Stimulated activated CD8-positive, alpha-beta memory T cell treated with anti-CD3 and anti-CD28 coated beads, Interleukin-7, amount 100 ng/mL, for 4 hours (primary cell): ENCODE measurements around the gene CANT1.
"Not testable (repeated sequence)": the region's sequence is repeated elsewhere in the genome, so short reads cannot be mapped to it uniquely, and the experiment has no call there.

Experiments used
- DNase-seq, 2 donors: peaks; one replicate each; pipeline ENCODE4 v3.0.0-alpha.2; 2020; ENCODE audit warnings: low read depth in 2 of 2

CANT1 gene

GRCh38 chr17:79043191-79043930 lies 33.8 kb upstream of the CANT1 start:
- DNase-seq: no peak

GRCh38 chr17:79042421-79043190 lies 33.0 kb upstream of the CANT1 start:
- peak; percentile 41 to 42 for DNase-seq

GRCh38 chr17:79041723-79042420 lies 32.3 kb upstream of the CANT1 start:
- DNase-seq: no peak

GRCh38 chr17:79041041-79041570 lies 31.5 kb upstream of the CANT1 start:
- DNase-seq: no peak

- no peak for DNase-seq
These were observed 30.3 kb upstream of the CANT1 start for GRCh38 chr17:79039886-79040285.

GRCh38 chr17:79039171-79039570 lies 29.6 kb upstream of the CANT1 start:
- no peak for DNase-seq

- no peak for DNase-seq
These were observed 29.1 kb upstream of the CANT1 start for GRCh38 chr17:79038545-79039135.

GRCh38 chr17:79036596-79036995 lies 27.0 kb upstream of the CANT1 start:
- DNase-seq: no peak

- DNase-seq: no peak
These were observed 26.6 kb upstream of the CANT1 start for GRCh38 chr17:79036181-79036580.

- DNase-seq: no peak
These were observed 26.1 kb upstream of the CANT1 start for GRCh38 chr17:79035686-79036085.

- no peak for DNase-seq
These were observed 25.4 kb upstream of the CANT1 start for GRCh38 chr17:79034931-79035485.

GRCh38 chr17:79033741-79034501 lies 24.4 kb upstream of the CANT1 start:
- no peak for DNase-seq

- no peak for DNase-seq
These were observed 23.6 kb upstream of the CANT1 start for GRCh38 chr17:79033046-79033616.

- no peak for DNase-seq
These were observed 22.7 kb upstream of the CANT1 start for GRCh38 chr17:79031996-79032875.

- not testable (repeated sequence) for DNase-seq
These were observed 21.1 kb upstream of the CANT1 start for GRCh38 chr17:79030636-79031035.

- no peak for DNase-seq
These were observed 19.9 kb upstream of the CANT1 start for GRCh38 chr17:79029327-79030009.

- DNase-seq: no peak
These were observed 19.1 kb upstream of the CANT1 start for GRCh38 chr17:79028496-79029326.

- DNase-seq: no peak
These were observed 18.4 kb upstream of the CANT1 start for GRCh38 chr17:79027925-79028491.
